ENCODE data around the gene SGK1.
"Not testable (repeated sequence)": the region's sequence is repeated elsewhere in the genome, so short reads cannot be mapped to it uniquely, and the experiment has no call there.

Gene SGK1

DNA sequence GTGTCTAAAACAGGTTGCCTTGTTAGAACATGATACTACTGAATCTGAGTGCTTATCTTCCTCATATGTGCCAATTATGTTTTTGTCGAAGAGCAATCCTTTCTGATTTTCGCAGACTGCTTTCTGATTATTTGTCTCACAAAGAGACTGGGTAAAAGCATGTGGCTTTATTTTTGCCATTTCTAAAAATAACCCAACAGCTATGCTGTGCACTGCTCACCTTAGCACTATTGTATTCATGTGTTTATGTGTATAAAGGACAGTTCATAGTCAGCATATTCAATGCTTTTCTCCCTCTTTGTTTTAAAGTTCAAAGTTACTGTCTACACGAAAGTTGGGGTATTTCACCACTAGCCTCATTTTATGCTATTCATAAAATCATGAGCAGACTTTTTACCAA, 127.0 kb downstream of the SGK1 start:
- no peak for DNase-seq (ENCODE audit: low read depth in 2 of 2)

GRCh38 chr6:134187751-134188150, 130.2 kb downstream of the SGK1 start:
- DNase-seq (ENCODE audit: low read depth in 2 of 2) = no peak

DNA sequence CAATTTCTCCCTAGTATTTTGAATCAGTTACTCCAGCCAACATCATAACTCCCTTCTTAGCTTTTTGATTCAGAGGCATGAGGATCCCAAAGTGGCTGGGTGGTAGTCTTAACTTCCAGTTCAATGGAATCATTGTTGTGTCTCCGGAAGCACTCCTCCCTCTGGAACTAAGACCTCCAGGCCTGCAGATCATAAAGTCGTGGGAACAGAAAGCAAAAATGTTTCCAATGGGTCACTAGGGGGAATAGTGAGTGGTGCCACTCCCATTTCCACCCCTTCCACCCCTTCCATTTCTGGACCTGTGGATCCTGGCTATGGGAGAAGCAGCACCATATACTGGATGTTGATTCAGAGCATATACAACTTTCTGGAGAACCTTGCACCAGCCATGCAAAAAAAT, 130.8 kb downstream of the SGK1 start:
- no peak for DNase-seq (ENCODE audit: low read depth in 2 of 2)

DNA sequence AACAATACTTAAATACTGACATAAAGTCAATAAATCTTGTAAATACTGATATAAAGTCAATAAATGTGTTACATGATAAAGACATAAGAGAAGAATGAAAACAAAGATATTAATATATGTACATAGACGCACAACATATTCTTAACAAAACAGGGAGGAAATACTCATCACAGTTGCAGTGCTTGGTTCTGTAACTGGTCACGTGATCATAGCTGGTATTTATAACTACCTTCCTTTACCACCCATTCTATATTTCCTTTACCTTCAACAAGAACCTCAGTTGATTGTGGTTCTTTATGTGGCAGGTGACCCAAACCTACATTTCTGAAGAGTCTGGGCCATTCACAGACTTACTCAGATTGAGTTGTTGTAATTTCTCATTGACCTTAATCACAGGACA, 131.6 kb downstream of the SGK1 start:
- no peak for DNase-seq (ENCODE audit: low read depth in 2 of 2)

- no peak for DNase-seq (ENCODE audit: low read depth in 2 of 2)
Measured at GRCh38 chr6:134185277-134185676, 132.6 kb downstream of the SGK1 start.

- DNase-seq (ENCODE audit: low read depth in 2 of 2) = no peak
Measured at GRCh38 chr6:134183844-134184243, 134.1 kb downstream of the SGK1 start.

GRCh38 chr6:134182528-134182927, 135.4 kb downstream of the SGK1 start:
- no peak for DNase-seq (ENCODE audit: low read depth in 2 of 2)

GRCh38 chr6:134181726-134182125, 136.2 kb downstream of the SGK1 start:
- DNase-seq (ENCODE audit: low read depth in 2 of 2) = not testable (repeated sequence)

GRCh38 chr6:134181251-134181650, 136.7 kb downstream of the SGK1 start:
- not testable (repeated sequence) for DNase-seq (ENCODE audit: low read depth in 2 of 2)

DNA sequence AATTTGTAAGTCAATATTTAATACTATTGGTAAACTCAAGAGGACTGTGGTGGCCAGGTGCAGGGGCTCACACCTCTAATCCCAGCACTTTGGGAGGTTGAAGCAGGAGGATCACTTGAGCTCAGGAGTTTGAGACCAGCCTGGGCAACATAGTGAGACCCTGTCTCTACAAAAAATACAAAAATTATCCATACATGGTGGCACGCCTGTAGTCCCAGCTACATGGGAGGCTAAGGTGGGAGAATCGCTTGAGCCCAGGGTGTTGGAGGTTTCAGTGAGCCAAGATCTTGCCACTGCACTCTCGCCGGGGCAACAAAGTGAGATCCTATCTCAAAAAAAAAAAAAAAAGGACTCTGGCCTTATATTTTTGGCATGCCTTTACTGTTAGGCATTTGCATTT, 137.4 kb downstream of the SGK1 start:
- DNase-seq (ENCODE audit: low read depth in 2 of 2) = not testable (repeated sequence)

DNA sequence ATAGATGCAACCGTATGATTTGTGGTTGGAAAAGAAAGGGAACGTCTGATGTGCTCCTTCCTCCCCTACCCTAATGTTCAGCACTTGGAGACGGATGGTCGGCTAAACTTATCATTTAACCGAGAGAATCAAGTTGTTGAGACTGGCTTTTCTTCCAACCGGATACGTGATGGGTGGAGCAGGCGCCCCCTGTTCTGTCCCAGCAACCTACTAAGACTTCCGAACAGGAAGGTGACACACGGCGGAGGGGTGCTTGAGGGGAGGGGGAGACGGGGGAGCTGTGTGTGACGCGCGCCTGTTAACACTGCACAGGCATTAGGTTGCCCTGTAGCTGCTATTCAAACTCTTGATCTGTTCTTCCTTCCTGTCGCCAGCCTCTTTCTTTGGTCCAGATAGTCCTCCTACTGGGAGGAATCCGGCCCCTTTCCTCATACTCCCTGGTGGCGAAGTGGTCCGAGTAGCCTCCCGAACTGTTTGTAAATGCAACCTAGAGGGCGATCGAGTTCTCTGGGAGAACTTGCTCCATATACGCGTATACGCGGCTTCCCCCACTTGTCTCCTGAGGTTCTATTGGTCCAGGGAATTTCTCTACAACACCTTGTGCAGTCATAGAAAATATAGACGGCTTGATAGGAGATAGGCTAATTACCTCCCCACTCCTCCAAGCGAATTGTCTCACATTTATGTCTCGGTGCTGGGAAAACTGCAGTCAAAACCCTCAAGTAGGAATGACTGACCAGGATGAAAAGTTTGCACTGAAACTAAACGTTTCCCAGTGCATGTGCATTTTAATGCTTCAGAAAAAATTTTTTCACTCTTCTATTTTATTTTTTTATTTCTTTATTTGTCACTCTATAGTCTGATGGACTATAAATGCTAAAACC, 139.5 kb downstream of the SGK1 start:
- peak; percentile 77 to 81 for DNase-seq (ENCODE audit: low read depth in 2 of 2)

GRCh38 chr6:134177753-134178160, 140.2 kb downstream of the SGK1 start:
- no peak for DNase-seq (ENCODE audit: low read depth in 2 of 2)

DNA sequence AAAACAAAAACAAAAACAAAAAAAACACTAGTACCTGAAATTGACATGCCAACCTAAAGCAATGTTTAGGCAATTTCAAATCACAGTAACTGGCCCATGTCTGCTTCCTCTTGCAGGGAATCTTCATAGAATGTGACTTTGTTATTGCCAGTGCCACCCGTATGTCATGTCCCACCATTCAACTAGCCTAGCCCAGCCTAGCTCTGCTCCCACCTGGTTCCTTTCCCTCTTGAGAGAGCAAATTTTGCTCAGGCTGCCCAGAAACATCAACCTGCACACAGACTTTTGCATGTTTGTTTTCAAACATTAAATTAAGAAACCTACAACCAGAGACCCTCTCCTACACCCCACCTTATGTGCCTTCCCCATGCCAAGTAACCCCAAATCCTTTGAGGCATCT, 140.7 kb downstream of the SGK1 start:
- no peak for DNase-seq (ENCODE audit: low read depth in 2 of 2)

DNA sequence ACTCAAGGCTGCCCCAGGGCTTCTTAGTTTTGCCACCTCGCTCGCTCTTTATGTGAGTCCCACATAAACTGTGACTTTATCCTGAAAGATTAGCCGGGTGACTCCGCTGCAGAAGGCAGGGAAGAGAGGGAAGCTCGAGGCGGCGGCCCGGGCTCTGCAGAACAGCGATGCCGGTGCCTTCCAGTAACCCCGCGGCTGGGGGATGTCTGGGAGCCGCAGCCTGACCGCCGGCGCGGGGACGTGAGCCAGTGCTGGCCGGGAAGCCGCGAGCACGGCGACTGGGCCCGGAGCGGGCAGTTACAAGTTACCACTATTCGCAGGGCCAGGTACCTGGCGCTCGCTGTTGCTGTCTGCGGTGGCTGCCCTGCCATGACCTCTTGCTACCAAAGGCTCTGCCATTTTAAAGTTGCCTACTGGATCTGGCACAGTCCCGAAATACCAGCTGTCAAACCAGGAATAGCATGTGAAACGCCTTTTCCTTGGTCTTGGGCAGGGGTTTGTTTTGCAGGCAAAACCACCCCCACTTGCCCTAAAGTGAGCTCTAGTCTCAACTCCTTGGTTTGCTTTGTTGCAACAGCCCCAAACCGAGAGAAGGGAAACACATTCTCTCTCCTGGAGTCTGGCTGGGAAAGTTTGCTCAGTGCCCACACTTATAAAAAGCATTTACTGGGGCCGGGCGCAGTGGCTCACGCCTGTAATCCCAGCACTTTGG, 141.5 kb downstream of the SGK1 start:
- no peak for DNase-seq (ENCODE audit: low read depth in 2 of 2)

DNA sequence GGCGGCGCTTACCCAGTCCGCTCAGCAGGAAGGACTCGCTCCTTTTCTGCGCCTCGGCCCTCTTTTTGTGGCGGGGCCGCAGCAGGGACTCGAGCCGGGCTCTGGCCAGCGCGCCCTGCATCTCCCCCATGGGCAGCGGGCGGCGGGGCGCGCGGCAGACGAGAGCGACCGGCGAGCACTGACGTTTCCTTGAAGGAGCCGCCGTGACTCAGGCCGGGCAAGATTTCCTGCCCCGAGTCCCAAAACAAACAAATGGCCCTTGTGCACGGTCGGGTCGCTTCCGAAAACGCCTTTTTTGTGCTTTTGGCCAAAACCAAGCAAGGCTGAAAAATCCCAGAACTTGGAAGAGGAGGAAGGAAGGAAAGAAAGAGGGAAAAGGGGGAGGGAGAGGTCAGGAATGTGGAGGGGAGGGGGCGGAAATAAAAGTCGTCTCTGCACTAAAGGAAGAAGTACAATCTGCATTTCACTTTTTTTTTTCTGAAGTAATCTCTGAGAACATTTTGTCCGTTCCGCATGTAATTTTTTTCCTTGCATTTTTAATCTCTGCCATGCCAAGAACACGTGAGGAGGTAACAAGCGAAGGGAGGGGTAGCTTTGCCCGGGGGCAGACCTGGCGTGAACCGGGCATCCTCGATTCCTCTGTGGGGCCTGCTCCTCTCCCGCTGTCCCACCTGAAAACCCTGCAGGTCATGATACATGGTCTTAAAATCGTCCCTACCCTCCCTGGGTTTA, 142.2 kb downstream of the SGK1 start:
- DNase-seq (ENCODE audit: low read depth in 2 of 2) = peak in 1 of 2 donors; percentile 42

GRCh38 chr6:134174672-134175531, 143.0 kb downstream of the SGK1 start:
- peak; percentile 86 to 91 for DNase-seq (ENCODE audit: low read depth in 2 of 2)

DNA sequence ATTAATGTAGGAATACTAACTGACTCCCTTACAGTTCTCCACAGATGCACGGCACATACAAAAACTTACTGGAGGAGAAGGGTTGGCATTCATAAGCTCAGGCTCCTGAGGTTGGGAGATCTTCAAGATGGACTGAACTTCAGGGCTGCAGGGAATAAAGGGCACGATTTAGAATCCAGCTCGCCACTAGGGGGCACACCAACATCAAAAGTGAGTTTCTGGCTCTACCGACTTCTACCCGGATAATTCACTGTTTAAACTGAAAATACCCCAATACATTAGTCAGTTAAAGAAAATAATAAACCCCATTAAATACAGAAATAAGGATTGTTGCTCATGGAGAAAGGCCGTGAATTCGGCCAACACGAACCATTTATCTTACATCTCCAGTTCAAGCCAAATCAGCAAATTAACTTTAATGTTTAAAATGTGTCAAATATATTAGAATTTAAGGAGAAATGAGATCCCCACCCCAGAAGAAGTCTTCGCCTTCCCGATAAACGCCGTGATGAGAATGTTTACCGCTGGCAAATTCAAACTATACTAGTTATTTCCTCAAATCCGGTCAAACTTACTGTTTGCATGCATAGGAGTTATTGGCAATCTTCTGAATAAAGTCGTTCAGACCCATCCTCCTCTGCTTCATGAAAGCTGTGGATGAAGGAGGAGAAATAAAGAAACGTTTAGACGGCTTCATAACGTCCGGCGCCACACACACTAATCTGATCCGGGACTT, 143.8 kb downstream of the SGK1 start:
- DNase-seq (ENCODE audit: low read depth in 2 of 2) = peak; percentile 70 to 82

GRCh38 chr6:134173366-134173725, 144.6 kb downstream of the SGK1 start:
- DNase-seq (ENCODE audit: low read depth in 2 of 2) = no peak

- no peak for DNase-seq (ENCODE audit: low read depth in 2 of 2)
Measured at GRCh38 chr6:134172706-134173365, 145.1 kb downstream of the SGK1 start.

DNA sequence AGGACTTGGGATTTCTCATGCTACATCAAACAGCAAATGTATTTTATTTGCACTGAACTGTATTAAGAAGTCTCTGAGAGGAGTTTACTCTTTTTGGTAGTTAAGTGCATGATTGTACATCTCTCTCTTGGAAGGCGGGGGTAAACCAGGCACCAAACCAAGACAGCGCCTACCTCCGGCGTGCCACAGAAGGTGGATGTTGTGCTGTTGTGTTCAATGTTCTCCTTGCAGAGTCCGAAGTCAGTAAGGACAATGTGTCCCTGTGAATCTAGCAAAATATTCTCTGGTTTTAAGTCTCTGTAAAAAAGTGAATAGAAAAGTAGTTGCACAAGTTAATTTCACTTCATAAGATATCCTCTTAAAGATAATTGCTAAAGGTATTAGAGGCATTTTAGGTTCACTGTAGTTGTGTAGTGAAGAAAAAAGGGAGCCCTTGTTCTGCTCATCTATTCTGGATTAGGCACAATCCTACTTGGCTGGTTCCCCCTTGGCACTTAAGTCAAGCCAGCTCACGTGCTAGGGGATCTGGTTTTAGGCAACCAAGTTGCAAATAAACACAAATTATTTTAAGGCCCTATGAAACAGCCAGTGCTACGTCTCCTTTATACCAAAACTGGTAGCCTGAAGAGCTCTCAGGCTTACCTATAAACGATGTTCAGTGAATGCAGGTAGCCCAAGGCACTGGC, 145.7 kb downstream of the SGK1 start:
- no peak for DNase-seq (ENCODE audit: low read depth in 2 of 2)
